Head of caudate nucleus (tissue), 42 donors: ENCODE results near the gene SLC6A5.

ENCODE experiments used
- DNase-seq, 42 donors: peaks; one replicate each; pipeline versions ENCODE4 v3.0.0 to v3.0.0-alpha.2; 2020 to 2021; ENCODE audit warnings: mixed read lengths in 7 of 42
- intact Hi-C: fragments of 100-400 bp; cut with DNase I; formaldehyde crosslinking; loops from one replicate; pipeline ENCODE4 v1.15.0; 2022

Gene SLC6A5

DNA sequence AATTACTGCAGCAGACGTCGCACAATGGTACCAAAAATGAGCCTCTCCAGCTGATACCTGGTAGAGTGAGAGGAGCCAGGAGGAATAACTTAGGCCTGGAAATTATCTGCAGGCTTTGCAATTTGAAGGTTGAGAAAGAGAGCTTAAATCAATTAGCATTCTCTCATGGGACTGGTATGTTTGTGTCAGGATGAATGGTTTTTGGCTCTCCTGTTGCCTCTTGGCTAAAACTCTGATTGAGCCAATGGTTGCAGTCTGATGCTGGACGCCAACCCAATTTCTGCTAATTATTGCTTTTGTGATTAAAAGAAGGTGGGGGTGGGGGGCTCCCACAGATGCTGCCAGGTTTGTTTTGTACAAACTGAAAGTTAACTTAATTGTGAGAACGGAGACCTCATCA lies 57.5 kb downstream of the SLC6A5 start:
- DNase-seq = no peak
- intact Hi-C loops = no loop called here

DNA sequence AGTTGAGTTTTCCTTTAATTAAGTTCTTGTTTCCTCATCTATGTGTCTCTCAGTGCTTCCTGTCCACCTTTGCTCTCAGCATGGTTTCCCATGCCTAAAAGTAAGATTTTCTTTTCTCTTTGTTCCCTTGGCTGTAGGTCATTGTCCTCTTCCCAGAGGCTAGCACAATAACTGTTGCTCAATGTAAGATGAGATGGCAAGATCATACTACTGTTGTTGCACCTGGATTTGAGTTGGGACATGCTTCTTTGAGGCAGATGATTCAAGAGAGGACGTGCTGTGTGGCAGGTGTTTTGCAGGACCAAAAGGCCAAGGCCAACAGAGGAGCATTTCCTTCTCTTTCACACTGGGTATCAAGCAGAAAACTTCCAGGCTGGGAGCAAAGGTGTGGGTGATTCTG lies 58.7 kb downstream of the SLC6A5 start:
- no peak for DNase-seq
- intact Hi-C loops = no loop called here

DNA sequence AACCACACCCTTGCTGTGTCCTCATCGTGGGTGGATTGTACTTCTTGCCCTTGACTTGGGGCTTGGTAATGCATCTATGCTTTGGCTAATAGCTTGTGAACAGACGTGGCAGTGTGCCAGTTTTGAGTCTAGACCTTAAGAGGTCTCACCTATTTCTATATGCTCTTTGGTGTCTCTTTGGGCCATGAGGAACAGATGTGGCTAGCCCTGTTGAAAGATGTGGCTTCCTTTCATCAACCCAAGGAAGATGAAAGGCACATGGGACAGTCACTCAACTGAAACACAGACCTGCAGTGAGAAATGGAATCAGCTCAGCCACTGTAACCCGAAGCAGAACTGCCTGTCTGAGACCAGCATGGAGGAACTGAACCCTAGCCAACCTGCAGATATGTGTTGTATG lies 62.0 kb downstream of the SLC6A5 start:
- intact Hi-C loops = no loop called here
- no peak for DNase-seq

DNA sequence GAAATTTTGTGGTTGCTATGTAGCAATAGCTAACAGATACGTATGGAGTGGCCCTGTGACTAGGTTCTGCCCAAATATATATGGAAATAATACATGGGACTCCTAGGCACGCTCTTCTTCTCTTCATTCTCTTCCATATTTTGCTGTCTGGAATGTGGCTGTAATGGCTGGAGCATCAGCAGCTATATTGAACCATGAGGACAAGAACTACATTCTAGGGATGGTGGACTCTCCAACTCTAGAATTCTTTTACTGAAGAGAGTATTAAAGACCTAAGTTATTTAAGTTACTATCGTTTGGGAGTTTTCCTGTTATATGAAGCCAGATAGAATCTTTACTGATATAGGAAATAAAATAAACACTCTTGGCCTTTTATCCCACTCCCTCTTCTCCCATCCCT lies 62.4 kb downstream of the SLC6A5 start:
- intact Hi-C loops = no loop called here
- no peak for DNase-seq

DNA sequence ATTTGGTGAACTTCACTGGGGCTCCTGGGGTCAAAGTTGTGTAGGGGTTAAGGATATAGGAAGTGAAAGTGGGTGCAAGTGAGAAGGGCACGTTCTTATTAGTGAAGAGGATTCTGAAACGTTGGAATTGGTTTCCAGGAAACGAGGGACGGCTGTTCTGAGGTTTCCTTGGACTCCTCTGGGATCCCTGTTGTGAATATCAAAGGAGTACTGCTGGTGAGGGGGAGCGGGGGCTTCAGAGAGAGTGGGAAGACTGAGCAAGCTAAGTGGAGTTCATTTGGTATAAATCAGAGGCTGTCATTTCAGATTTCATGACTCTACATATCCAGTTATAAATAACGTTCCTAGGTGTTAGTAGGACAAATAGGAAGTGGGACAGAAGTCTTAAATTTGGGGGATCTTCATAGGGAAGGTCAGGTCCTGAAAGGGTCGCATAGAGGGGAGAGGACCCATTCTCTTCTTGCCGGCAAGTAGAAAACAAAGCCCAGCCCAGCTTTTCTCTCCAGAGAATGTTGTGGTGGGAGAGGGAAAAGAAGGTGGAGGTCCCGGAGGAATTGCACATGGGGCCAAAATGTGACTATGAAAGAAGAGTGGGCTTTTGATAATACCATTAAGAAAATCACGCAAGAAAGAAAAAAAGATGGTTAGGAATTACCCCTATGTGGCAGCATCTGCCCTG lies 68.9 kb downstream of the SLC6A5 start:
- no peak for DNase-seq
- intact Hi-C loops = no loop called here

DNA sequence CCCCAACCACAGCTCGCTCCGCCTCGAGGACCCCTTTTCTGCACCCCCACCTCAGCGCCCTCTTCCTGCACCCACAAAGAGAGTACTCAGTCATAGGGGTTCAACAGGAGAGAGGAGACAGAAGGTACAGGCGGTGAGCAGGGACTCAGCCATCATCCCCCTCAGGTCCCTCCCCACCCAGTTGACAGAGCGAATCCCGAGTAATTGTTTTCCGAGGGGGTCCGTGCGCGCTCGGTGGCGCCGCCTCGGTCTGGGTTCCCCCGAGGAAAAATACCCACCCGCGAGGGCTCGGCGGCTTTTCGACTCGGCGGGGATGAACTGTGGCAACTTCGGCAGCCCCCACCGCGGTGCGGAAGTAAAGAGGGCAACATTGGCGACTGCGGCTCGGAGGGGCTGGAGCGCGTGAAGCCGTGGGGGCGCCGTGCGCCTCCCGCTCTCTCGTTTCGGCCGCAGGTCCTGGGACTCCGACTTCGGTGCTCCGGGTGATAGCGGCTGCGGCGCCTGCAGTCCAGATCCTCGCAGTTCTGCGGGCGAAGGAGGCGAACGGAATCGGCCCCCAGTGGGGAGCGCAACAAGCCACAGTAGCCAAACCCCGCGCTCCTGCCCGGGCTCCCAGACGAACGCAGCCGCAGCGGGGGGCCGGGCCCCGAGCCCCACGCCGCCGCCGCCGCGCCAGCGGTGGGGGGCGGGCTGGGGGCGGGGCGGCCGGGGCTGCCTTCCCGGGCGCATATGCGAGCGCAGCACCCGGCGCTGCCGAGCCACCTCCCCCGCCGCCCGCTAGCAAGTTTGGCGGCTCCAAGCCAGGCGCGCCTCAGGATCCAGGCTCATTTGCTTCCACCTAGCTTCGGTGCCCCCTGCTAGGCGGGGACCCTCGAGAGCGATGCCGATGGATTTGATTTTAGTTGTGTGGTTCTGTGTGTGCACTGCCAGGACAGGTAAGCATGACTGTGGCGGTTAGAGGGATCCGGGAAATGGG lies 69.7 kb downstream of the SLC6A5 start, which contains the start of gene NELL1:
TSS of gene NELL1 (plus strand) at position 743 of the 976 bp plus-strand sequence.
- peak in 6 of 42 donors; percentile 22 to 54 (median 32) for DNase-seq
- intact Hi-C loops = no loop called here

DNA sequence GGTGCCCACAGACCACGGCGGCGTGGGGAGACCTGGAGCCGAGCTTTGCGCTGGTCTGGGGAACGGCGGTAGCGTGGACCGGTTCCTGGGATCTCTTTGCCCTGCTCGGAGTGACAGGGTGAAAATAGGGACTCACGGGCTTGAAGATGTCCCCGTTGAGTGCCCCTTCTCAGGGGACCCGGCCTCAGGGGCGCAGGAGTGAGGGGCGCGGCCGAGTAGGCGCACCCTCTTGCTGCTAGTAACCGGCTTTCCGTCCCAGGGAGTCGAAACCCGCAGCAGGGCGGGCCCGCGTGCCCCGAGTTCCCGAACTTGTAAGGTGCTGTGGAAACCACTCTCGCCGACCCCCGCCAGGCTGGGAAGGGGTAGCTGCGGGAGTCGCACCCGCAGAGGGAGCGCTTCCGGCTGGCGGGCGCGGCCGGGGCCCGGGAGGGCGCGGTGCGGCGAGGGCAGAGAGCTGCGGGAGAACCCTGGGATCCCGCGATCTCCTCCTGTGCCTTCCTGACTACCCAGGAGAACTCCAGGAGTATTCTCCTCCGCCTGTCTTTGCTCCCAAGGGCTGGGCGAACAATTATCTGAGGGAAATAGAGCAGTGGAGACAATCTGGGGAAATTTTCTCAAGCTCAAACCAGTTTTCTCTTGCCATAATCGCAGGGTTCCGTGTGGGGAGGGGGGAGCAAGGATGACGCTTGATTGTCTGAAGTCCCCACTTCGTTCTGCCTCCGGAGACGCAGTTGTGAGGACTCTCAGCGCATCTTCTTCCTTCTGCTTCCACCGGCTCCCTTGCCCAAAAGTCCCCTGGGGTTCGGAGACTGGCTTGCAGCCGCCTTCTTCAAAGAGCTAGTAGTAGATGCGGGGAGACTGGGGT lies 70.6 kb downstream of the SLC6A5 start:
- no peak for DNase-seq
- intact Hi-C loops = no loop called here

DNA sequence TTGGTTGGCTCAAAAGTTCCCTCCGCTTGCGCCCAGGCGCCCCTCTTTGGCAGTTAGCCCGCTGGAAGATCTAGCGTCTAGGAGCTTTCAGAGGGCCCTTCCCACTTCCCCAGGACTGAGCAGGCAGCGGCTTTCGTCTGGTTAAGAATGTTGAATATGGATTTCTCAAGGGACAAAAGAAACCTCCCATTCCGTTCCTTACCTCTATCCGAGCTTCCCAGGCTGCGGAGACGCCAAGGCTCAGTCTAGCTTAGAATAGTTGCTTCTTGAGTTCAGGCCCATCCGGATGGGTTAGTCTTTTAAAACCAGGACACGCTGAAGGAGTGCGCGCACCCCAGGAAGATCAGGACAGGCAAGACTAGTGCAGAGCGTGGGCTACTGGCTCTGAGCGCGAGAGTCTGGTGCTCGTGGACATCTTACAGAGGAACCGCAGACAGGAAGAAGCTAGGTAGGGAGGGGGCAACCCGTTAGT lies 71.6 kb downstream of the SLC6A5 start:
- DNase-seq = peak in 1 of 42 donors; percentile 13
- intact Hi-C loops = no loop called here

DNA sequence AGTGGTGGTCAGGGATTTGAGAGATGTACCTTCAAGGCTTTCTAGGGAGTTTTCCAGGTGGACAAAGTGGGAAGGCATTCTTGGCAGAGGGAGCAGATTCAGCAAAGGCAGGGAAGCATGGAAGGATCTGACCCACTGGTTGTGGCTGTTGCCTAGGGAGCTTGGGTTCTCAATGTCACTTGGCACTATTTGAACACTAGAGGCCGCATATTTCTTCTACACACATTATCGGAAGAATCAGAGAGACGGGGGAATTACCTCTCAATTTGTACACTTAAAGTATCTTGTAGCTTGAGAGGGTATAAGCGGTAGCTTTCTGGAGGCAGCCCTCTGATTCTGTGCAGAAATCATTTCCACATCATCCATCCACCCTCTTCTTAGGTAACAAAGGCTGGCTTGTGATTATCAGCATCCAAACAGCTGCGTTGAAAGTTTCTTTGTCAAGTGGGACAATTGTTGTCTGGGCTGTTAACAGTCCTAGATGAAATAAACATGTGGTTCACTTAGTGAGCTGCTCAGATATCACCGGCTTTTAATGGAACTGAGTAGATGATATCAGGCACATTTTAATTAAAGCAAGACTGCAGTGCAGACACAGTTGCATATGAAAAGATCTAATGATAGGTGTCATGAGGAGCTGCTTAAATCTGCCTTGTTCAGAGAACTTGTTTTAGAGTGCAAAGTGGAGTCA lies 72.6 kb downstream of the SLC6A5 start:
- intact Hi-C loops = no loop called here
- DNase-seq = peak in 3 of 42 donors; percentile 11 to 27 (median 26)

DNA sequence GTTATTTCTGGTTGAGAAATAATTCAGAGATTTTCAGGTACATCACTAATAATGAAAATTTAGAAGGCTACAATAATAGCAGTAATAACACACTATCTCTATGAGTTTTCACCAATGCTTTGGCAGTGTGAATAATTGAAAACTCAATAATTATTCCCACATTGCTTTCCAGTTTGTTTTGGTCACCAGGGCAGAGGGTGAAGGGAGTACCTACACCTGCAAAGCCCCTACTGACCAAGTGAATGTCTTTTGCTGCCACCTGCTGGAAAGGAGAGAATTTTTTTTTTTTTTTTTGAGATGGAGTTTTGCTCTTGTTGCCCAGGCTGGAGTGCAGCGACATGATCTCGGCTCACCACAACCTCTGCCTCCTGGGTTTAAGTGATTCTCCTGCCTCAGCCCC lies 73.2 kb downstream of the SLC6A5 start:
- intact Hi-C loops = no loop called here

DNA sequence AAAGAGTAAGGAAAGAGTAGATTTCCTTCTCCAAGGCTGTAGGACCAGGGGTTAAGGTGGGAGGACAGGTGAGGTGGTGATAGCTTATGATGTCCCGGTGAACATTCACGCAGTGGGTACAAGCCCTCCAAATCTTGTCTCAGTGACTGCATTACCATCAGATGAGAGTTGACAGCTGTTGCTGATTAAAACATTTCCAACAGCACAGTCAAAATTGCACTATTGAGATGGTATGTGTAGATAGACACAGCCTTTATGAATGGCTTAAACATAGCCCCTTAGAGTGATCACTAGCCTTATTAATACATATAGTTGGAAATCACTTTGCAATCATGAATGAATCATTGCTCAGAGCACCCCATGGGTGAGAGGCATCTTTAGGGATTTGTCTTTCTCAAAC lies 77.2 kb downstream of the SLC6A5 start:
- intact Hi-C loops = no loop called here
- DNase-seq = no peak

More for the DNA sequence above, 73.2 kb downstream of the SLC6A5 start:
- DNase-seq = no peak

DNA sequence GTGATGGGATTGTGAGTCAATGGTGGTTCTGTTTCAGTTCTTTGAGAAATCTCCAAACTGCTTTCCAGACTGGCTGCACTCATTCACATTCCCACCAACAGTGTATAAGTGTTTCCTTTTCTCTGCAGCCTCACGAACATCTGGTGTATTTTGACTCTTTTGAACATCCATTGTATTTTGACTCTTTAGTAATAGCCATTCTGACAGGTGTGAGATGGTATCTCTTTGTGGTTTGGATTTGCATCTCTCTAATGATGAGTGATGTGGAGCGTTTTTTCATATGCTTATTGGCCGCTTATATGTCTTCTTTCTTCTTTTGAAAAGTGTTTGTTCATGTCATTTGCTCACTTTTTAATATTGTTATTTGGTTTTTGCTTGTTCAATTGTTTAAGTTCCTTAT lies 89.4 kb downstream of the SLC6A5 start:
- intact Hi-C loops = no loop called here
- no peak for DNase-seq

DNA sequence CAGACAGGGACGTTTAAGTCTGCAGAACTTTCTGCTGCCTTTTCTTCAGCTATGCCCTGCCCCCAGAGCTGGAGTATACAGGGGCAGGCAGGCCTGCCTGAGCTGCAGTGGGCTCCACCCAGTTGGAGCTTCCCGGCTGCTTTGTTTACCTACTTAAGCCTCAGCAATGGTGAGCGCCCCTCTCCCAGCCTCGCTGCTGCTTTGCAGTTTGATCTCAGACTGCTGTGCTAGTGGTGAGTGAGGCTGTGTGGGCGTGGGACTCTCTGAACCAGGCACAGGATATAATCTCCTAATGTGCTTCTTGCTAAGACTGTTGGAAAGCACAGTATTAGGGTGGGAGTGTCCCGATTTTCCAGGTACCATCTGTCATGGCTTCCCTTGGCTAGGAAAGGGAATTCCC lies 108.5 kb downstream of the SLC6A5 start:
- DNase-seq = no peak

More for the DNA sequence above, 108.5 kb downstream of the SLC6A5 start:
- intact Hi-C loops = no loop called here
